Cerebellar nuclear complex (tissue), 1 donor: ENCODE measurements around the gene NAP1L4.
"Not testable (repeated sequence)": the region's sequence is repeated elsewhere in the genome, so short reads cannot be mapped to it uniquely, and the experiment has no call there.

ENCODE experiments used
- DNase-seq, 2 experiments: peaks; one replicate each; lab custom pipeline; 2025; lab: John Stamatoyannopoulos, UW

NAP1L4 gene

DNA sequence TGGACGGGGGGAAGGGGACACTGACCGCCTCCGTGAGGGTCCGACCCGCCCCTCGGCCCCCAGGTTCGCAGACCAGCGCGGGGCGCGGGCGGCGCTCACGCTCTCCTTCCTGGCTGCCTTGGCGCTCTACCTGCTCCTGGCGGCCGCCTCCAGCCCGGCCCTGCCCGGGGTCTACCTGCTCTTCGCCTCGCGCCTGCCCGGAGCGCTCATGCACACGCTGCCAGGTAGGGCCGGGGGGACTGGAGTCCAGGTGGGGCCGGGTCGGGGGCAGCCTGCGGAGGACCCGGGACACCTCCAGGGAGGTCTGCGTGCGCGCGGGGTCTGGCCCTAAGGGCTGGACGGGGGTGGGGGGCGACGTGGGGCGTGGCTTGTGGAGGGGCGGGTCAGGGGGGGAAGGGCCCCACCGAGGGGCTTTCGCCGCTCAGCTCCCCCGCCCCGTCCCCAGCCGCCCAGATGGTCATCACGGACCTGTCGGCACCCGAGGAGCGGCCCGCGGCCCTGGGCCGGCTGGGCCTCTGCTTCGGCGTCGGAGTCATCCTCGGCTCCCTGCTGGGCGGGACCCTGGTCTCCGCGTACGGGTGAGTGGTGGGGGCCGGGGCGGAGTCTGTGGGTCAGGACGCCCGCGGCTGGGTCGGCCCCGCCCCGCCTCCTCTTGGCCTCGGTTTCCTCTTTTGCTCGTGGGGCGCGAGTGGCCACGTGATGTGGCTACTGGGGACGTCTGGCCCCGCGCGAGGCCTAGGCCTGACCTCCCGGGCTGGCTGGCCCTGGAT is 82.8 kb downstream of the NAP1L4 start:
- DNase-seq = no peak

DNA sequence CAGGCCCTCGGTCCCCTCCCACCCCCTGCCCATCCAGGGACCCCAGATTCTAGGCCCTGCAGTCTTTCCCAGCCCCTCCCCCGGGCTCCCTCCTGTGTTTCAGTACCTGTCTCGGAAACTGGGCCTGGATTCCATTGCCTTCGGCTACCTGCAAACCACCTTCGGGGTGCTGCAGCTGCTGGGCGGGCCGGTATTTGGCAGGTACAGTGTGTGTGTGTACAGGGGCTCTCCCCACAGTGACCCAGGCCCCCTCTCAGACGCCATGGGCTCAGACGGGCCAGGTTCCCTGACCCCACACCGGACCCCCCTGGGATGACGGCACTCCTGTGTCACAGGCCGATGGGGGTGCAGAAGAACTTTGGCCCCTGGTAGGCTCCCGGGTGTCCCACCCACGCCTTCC is 84.0 kb downstream of the NAP1L4 start:
- DNase-seq = no peak

DNA sequence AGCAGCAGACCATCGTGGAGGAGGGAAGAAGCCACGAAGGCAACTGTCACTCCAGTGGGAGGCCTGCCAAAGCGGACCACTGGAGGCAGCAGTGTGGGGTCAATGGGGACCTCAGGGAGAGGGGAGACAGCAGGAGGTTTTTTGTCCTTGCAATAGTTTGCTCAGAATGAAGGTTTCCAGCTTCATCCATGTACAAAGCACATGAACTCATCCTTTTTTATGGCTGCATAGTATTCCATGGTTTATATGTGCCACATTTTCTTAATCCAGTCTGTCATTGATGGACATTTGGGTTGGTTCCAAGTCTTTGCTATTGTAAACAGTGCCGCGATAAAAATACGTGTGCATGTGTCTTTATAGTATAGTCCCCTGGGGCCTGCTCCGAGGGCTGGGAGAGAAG is 86.8 kb downstream of the NAP1L4 start:
- DNase-seq = not testable (repeated sequence)

DNA sequence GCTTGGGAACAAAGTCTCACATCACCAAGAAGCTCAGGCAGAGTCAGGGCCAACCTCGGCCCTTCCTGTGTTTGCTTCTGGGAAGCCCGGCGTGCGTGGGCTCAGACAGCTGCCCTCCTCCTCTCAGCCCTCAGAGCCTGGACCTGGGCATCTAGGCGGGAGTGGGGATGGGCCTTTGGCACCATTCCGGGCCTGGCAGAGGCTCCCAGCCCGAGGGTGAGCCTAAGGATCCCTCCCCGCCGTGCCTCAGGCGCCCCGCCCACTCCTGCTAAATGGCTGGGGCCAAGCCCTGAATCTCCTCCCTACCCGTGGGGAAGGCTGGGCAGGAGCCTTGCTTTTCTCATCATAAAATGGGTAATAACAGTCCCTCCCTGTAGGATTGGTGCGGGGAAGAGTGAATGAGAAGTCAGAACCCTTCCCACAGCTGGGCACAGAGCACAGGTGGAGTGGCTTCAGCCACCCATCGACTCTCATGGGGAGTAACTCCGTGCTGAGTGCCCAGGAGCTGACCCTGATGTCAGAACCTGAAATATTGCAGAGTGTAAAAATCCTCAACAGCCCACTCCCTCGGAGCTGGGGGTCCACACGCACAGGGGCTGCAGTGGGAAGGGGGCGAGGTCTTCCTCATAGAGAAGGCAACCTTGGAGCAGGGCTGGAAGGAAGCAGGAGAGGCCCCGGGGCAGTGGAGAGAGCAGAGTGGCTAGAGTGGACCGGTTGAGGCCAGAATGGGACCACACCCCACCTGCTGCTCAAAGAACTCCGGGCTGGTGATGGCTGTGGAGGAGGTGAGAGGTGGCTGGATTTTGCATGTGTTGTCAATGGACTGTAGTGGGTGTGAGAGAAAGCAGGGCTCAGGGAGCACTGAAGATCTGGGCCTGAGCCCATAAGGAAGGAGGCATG is 87.7 kb downstream of the NAP1L4 start:
- DNase-seq = no peak

DNA sequence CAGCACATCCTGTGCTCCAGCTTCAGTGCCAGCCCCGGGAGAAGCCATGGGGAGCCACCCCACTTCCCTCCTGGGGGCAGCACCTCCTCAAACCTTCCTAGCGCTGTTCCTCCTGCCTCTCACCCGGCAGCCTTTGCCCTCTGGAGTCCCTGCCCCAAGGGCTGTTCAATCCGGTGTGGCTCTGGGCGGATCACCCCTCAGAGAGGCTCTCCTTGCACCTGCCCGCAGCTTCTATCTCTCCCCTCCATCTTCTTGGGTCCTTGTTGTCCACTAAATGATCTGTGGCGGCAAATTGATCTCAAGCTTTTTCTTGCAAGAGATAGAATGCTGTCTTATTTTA is 88.5 kb downstream of the NAP1L4 start:
- DNase-seq = no peak

DNA sequence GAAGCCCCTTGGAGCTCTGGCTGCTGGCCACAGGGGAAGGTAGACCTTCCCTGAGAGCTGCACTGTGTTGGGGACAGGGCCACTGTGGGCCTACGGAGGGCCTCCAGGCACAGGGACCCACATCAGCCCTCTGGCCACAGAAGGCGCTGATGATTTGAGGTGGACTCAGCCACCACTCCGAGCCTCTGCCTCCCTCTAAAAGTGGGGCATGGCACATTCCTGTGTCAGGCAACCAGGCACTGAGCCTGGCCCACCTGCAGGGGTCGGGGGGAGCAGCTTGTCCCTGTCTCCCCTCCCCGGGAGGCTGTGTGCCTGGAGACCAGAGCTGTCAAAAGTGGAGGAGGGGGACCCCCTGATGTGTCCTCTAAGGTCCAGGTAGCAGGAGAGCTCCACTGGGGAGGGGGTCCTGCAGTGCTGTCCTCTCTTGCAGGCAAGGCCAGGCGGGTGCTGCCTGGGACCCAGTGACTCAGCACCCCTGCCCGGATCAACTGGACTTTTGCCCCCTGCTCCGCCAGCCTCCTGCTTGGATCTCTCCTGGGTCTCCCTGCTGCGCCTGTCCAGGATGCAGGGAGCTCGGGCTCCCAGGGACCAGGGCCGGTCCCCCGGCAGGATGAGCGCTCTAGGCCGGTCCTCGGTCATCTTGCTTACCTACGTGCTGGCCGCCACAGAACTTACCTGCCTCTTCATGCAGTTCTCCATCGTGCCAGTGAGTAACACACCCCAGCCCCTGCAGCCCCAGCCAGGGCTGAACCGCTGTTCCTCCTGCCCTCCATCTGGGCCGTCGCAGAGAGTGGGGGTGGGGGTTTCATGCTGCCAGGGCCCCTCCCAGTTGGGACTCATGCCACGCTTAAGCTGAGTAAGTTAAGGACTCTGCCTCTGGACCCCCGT is 89.1 kb downstream of the NAP1L4 start:
- DNase-seq = no peak

DNA sequence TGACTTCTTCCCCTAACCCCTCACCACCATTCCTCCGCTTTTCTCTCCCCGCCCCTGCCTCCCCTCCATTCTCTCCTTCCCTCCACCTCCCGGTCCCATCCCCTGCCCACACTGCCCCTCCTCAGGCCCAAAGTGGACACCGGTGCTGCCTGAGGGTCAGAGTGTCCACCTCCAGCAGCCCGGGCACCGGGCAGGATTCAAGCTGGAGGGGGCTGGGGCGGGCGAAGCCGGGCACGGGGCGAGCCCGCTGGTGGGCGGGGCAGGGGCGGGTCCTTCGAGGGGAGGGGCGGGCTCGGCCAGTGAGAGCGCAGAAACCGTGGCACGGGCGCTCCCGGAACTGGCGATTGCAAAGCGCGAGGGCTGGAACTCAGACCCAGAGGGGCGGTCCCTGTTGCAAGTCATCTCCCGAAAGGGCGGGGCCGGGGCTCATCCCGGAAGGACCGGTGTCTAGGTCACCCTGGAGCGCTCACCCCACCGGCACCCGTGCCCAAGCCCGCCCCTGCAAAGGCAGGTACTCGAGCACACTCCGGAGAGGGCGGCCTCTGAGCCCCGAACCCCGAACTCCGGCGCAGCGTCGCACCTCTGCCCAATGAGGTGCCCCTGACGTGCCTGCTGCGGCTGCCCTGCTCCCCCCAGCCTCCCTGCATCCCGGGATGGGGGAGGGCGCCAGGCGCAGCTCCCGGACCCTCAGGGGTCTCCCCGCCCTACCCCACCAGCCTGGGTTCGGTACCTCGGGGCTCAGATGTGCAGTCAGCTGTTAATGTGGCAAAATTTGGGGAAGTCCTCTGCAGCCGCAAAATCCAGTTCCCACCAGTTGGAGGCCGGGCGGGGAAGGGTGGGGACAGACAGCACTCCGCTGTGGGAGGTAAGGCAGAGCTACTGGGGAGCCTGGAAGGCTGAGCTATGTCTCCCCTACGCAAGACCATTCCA is 90.0 kb downstream of the NAP1L4 start:
- no peak for DNase-seq

DNA sequence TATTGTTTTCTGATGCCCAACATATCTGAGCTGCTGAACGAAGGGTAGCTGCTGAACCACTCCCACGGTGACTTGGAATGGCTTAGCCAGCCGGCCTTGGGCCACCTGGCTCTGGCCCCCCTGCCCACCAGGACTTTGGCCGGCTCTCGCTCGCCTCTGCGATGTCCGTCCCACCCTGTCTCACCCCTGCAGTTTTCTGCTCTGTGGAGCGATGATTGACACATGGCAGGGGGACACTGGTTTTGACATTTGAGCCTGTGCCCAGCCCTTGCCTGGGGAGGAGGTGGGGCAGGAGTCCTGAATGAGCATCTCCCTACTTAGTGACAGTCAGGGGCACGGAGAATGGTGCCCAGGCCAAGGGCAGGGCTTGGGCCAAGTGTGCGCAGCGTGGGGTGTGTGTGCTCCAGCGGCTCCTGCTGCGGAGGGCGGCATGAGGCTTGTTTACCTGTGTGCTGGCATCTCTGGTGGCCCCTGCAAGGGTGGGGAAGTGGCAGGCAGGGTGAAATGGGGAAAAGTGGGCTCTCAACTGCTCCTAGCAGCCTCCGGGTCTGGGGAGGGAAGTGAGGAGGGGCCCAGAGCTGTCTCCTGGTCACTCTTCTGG is 90.8 kb downstream of the NAP1L4 start:
- DNase-seq = no peak

DNA sequence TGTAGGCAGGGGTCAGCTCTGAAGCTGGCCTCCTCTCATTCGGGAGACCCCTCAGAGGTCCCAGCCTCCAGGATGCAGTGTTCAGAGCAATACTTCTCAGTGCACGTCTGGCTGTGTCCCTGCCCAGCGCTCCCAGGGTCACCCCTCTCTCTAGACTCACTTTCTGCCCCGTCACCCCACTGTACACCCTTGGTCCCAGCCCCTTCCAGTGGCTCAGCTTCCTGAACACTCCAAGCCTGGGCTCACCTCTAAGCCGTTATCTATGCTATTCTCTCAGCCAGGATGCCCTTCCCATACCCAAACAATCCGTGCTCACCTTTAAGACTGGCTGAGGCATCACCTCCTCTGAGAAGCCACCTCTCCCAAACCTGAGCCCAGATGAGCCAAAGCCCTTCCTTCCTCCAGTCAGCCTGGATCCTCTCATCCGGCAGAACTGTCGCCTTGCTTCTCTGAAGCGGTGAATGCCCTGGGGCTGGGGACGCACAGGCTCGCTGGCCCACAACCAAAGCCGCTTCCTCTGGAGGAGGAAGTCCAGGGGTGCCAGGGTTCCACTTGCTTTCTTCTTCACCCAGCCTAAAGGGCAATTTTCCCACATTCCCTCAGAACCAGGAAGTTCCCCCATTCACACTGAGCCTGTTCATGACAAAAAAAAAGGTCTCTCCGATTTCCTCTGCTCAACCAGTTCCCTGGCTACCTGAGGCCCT is 92.9 kb downstream of the NAP1L4 start:
- DNase-seq = no peak

DNA sequence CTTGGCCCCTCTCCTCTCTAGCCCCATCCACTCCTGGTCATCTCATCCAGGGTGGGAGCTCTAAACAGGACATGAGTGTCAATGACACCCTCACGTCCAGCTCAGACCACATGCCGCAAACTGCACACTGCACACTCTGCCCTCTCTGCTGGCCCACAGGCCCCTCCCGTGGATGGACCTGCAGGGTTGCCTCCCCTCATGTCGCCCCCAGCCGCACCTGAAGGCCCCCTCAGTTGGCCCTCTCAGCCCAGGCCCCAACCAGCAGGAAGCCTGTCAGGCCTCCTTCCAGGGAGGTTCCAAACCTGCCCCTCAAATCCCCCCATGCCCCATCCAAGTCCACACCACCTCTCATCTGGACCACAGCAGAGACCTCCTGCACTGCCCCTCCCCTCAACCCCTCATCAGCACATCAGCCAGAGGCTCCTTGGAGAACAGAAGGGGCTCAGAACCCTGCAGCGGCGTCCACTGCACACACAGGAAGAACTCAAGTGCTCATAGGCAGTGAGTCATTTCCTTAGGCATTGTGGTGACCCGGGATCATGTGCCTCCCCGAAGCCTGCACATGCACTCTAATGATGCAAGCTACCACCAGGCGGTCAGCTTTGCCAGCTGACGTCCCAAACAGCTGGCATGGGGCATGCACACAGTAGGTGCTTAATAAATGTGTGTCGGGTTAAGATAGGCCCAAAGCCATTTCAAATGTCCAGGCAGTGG is 93.6 kb downstream of the NAP1L4 start:
- DNase-seq = no peak

DNA sequence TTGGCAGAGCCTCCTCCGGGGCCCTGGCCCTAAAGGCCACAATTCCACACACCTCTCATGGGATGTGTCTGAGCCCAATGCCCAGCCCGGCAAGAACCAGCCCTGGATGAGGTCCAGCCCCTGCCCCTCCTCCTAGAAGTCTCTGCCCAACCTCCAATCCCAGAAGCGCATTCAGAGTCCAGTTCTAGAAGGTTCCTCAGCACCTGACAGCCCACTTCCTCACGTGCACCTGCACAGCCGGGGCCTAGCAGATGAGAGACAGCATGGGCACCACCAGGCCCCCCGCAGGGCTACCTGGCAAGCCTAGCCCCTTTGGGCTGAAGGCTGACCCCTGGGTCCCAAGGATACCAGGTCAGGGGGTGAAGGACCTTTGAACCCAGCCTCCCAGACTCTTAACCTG is 95.1 kb downstream of the NAP1L4 start:
- DNase-seq = no peak

DNA sequence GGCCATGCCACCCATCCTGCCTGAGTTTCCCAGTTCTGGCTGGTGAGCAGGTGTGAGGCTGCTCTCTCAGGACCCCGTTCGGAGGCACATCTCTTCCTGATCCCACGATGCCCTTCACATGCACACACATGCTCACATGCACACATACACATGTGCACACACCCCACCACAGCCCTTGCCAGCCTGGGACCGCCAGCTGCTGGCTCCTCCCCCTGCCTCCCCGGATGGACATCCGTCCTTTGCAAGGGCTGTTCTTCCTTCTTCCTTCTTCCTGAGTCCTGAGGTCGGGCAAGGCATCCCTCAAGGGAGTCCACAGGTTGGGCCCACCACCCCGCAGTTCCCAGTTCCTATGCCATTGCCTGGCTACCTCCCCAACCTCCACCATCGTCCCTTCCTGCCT is 96.1 kb downstream of the NAP1L4 start:
- no peak for DNase-seq
